GM10248 (cell line): ENCODE data around the gene TPRN.

Experiments
- CTCF ChIA-PET: fragments of 300-600 bp; sonication (Branson Sonifier 250); formaldehyde crosslinking; extraction: SDS; loops from one replicate; lab custom pipeline; 2021; ENCODE audit warnings: antibody characterized with exemption; lab: Yijun Ruan, JAX
- POLR2A ChIA-PET: fragments of 350-650 bp; sonication (Branson Sonifier 250); formaldehyde crosslinking; extraction: SDS; loops from one replicate; lab custom pipeline; 2020; ENCODE audit warnings: antibody characterized with exemption; lab: Yijun Ruan, JAX
- DNase-seq: peaks from one replicate; pipeline ENCODE4 v3.0.0; 2012; ENCODE audit errors: extremely low spot score
- CTCF ChIP-seq: IDR thresholded peaks from 2 replicates; pipeline ENCODE4 v1.5.1; 2012; ENCODE audit warnings: mild to moderate bottlenecking, low read depth; ENCODE audit errors: extremely low read depth, missing control alignments, control extremely low read depth

Gene TPRN

GRCh38 chr9:137212520-137212919 is 12.0 kb upstream of the TPRN start:
- CTCF ChIA-PET: interaction anchor here (1.2 kb wide), 1 partner anchor 9 kb away, joined by 4 read pairs; no protein-coding TSS in a partner anchor
- POLR2A ChIA-PET: no interaction called here
- no peak for DNase-seq

GRCh38 chr9:137211532-137211931 is 11.0 kb upstream of the TPRN start:
- no peak for DNase-seq
- no peak for TF ChIP-seq CTCF
- POLR2A ChIA-PET: no interaction called here
- CTCF ChIA-PET: interaction anchor here (1.5 to 2.6 kb wide), 2 partner anchors 9 to 12 kb away, joined by 3 to 9 read pairs; partner anchors contain the start of gene RNF208

More at GRCh38 chr9:137212520-137212919, 12.0 kb upstream of the TPRN start:
- no peak for TF ChIP-seq CTCF

GRCh38 chr9:137206602-137207001 is 6.1 kb upstream of the TPRN start:
- DNase-seq: no peak
- no peak for TF ChIP-seq CTCF
- POLR2A ChIA-PET: no interaction called here
- CTCF ChIA-PET: interaction anchor here (0.8 to 2.6 kb wide), 6 partner anchors 10 to 49 kb away, joined by 3 to 7 read pairs (median 5); partner anchors contain the start of genes ANAPC2, RNF224 and SSNA1

- ChIA-PET CTCF (interaction anchor here (1.0 to 3.9 kb wide), 7 partner anchors 16 to 57 kb away, joined by 3 to 18 read pairs (median 7); partner anchors contain the start of genes ANAPC2, CYSRT1, RNF224 and SSNA1), POLR2A (interaction anchor here (0.6 to 1.0 kb wide), 2 partner anchors 18 to 37 kb away, joined by 3 to 5 read pairs; no protein-coding TSS in a partner anchor)
- TF ChIP-seq CTCF: no peak
- DNase-seq: peak; percentile 96
Observed at GRCh38 chr9:137205126-137206069, 4.9 kb upstream of the TPRN start, which contains the start of the genes NDOR1 and TMEM203. Gene NDOR1 (plus strand): TSS chr9:137205700. CDS start chr9:137205778, 78 bp downstream. Gene TMEM203 (minus strand): TSS chr9:137205648. CDS start chr9:137205414, 234 bp downstream.

- DNase-seq: no peak
- no peak for TF ChIP-seq CTCF
- ChIA-PET CTCF (interaction anchor here (1.3 to 3.9 kb wide), 7 partner anchors 9 to 75 kb away, joined by 3 to 18 read pairs (median 3); partner anchors contain the start of genes ANAPC2, CYSRT1, RNF224 and SSNA1), POLR2A (interaction anchor here (0.6 to 1.0 kb wide), 2 partner anchors 19 to 38 kb away, joined by 3 to 5 read pairs; no protein-coding TSS in a partner anchor)
Observed at GRCh38 chr9:137204731-137205125, 4.2 kb upstream of the TPRN start.

- no peak for TF ChIP-seq CTCF
- ChIA-PET CTCF (interaction anchor here (1.3 to 3.9 kb wide), 3 partner anchors 14 to 74 kb away, joined by 3 to 18 read pairs (median 3); partner anchors contain the start of genes ANAPC2 and SSNA1), POLR2A (interaction anchor here (0.7 kb wide), 1 partner anchor 398 kb away, joined by 3 read pairs; no protein-coding TSS in a partner anchor)
- no peak for DNase-seq
Observed at GRCh38 chr9:137202966-137203365, 2.4 kb upstream of the TPRN start.
